Measurements from ENCODE around the gene METTL8.

DNA sequence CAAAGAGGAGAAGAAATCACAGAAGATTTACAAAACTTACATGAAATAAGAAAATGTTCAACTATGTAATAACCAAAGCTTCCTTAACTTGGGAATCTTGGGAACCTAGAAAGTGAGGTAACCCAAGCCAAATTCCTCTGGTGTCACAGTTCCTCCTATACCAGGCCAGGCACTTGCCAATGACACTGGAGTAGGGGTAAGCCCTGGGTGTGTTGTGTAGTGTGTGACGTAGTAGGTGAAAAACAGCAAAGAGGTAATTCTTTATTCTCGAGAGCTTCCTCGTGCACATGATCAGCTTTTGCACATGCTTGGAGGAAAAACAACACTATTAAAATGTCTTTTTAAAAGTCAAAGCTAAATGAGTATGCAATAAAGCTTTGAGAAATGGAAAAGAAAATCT is 118.0 kb downstream of the METTL8 start:
- no peak for TF ChIP-seq KDM1A (IDR thresholded peaks at IDR 0.05; ENCODE audit: low read depth)
- TF ChIP-seq, protein P1, sequence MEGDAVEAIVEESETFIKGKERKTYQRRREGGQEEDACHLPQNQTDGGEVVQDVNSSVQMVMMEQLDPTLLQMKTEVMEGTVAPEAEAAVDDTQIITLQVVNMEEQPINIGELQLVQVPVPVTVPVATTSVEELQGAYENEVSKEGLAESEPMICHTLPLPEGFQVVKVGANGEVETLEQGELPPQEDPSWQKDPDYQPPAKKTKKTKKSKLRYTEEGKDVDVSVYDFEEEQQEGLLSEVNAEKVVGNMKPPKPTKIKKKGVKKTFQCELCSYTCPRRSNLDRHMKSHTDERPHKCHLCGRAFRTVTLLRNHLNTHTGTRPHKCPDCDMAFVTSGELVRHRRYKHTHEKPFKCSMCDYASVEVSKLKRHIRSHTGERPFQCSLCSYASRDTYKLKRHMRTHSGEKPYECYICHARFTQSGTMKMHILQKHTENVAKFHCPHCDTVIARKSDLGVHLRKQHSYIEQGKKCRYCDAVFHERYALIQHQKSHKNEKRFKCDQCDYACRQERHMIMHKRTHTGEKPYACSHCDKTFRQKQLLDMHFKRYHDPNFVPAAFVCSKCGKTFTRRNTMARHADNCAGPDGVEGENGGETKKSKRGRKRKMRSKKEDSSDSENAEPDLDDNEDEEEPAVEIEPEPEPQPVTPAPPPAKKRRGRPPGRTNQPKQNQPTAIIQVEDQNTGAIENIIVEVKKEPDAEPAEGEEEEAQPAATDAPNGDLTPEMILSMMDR (IDR thresholded peaks at IDR 0.05), result no peak
- TF ChIP-seq, protein P2, sequence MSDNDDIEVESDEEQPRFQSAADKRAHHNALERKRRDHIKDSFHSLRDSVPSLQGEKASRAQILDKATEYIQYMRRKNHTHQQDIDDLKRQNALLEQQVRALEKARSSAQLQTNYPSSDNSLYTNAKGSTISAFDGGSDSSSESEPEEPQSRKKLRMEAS (IDR thresholded peaks at IDR 0.05), result no peak
- TF ChIP-seq, protein P3, sequence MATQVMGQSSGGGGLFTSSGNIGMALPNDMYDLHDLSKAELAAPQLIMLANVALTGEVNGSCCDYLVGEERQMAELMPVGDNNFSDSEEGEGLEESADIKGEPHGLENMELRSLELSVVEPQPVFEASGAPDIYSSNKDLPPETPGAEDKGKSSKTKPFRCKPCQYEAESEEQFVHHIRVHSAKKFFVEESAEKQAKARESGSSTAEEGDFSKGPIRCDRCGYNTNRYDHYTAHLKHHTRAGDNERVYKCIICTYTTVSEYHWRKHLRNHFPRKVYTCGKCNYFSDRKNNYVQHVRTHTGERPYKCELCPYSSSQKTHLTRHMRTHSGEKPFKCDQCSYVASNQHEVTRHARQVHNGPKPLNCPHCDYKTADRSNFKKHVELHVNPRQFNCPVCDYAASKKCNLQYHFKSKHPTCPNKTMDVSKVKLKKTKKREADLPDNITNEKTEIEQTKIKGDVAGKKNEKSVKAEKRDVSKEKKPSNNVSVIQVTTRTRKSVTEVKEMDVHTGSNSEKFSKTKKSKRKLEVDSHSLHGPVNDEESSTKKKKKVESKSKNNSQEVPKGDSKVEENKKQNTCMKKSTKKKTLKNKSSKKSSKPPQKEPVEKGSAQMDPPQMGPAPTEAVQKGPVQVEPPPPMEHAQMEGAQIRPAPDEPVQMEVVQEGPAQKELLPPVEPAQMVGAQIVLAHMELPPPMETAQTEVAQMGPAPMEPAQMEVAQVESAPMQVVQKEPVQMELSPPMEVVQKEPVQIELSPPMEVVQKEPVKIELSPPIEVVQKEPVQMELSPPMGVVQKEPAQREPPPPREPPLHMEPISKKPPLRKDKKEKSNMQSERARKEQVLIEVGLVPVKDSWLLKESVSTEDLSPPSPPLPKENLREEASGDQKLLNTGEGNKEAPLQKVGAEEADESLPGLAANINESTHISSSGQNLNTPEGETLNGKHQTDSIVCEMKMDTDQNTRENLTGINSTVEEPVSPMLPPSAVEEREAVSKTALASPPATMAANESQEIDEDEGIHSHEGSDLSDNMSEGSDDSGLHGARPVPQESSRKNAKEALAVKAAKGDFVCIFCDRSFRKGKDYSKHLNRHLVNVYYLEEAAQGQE (IDR thresholded peaks at IDR 0.05), result no peak
- no peak for TF ChIP-seq JUNB (IDR thresholded peaks at IDR 0.05)
- no peak for TF ChIP-seq ZSCAN20 (CRISPR knock-in tag; IDR thresholded peaks at IDR 0.05)
- TF ChIP-seq, protein P4, sequence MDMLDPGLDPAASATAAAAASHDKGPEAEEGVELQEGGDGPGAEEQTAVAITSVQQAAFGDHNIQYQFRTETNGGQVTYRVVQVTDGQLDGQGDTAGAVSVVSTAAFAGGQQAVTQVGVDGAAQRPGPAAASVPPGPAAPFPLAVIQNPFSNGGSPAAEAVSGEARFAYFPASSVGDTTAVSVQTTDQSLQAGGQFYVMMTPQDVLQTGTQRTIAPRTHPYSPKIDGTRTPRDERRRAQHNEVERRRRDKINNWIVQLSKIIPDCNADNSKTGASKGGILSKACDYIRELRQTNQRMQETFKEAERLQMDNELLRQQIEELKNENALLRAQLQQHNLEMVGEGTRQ (IDR thresholded peaks at IDR 0.05), result no peak
- no peak for TF ChIP-seq HEYL (CRISPR knock-in tag; IDR thresholded peaks at IDR 0.05)
- no peak for TF ChIP-seq CHD2 (IDR thresholded peaks at IDR 0.05; ENCODE audit: low read length, partially characterized antibody)
- no peak for TF ChIP-seq JUN (IDR thresholded peaks at IDR 0.05)
- no peak for TF ChIP-seq CHD4 (IDR thresholded peaks at IDR 0.05; ENCODE audit: borderline replicate concordance)
- no peak for TF ChIP-seq POLR2A (IDR thresholded peaks at IDR 0.05; ENCODE audit: low read length)
- no peak for TF ChIP-seq EP300 (IDR thresholded peaks at IDR 0.05)

Measured in A549 (cell line).